Measurements from ENCODE around the gene APBA1.

GRCh38 chr9:69421908-69422801, 250.0 kb downstream of the APBA1 start:
- TF ChIP-seq EZH2 (IDR thresholded peaks at IDR 0.05; ENCODE audit: borderline replicate concordance, low read length) (no peak), CTCF (conservative IDR thresholded peaks at IDR 0.05 in 1 of 2, IDR thresholded peaks at IDR 0.05 in 1 of 2; ENCODE audit: extremely low read depth in 1 of 2, insufficient read depth in 1 of 2, low read depth in 1 of 2, low read length in 2 of 2) (peak; percentile 61 to 74)
